Measurements from ENCODE around the gene RHOT2. TPM values are rescaled to one million over a fixed set of nuclear protein-coding genes. Genes with fewer than 3 reads are reported as not detected.

Gene RHOT2
- total and polyA plus RNA-seq, 9 of the 15 experiments (the other 6 are each of a cell fraction or from before 2014, with no cell fraction given): 5.0 to 373 (median 112) TPM

- Histone ChIP-seq H3K9me1 (ENCODE audit: control insufficient read depth, insufficient read depth, low read length) (peaks cover 3% of the 10 kb centered on the region), H3K4me1 (replicated peaks in 1 of 2; ENCODE audit: control insufficient read depth in 2 of 2, insufficient read depth in 2 of 2, low read length in 2 of 2) (peaks cover 17 to 98% of the 10 kb centered on the region in 2 experiments; a peak in 4 of 5 replicates), H3K27me3 (ENCODE audit: control insufficient read depth in 2 of 2, insufficient read depth in 2 of 2, low read length in 2 of 2) (no peaks in the 10 kb centered on the region), H3K4me3 (no peak overlapping the region), H4K20me1 (replicated peaks; ENCODE audit: control insufficient read depth, insufficient read depth, low read length) (no peaks in the 10 kb centered on the region; the same call in 1 of the 2 replicates), H3K27ac (ENCODE audit: extremely low read depth, low read depth, low read length) (no peak overlapping the region), H3K79me2 (ENCODE audit: control insufficient read depth, insufficient read depth, low read length) (peaks cover 54% of the 10 kb centered on the region), H3K4me2 (ENCODE audit: insufficient read depth, low read length) (no peak overlapping the region), H3K9ac (ENCODE audit: insufficient read depth in 1 of 2, low read depth in 2 of 2, low read length in 2 of 2) (peak overlapping the region in 1 of 2 experiments; percentile 70; a peak in 2 of 4 replicates), H3K9me3 (replicated peaks; ENCODE audit: control insufficient read depth, insufficient read depth, low read depth, low read length) (no peaks in the 10 kb centered on the region), H2AFZ (ENCODE audit: low read depth, low read length) (no peak overlapping the region), H3K36me3 (ENCODE audit: control insufficient read depth, insufficient read depth, low read length) (peaks cover 27% of the 10 kb centered on the region; the same call in 2 of the 3 replicates)
- intact Hi-C loops (cut with micrococcal nuclease) (no loop called here), in situ Hi-C loops (cut with MboI) (loop anchor here (10.0 kb wide), 1 partner anchor 336 kb away; no protein-coding TSS in a partner anchor)
- ATAC-seq (no peak), DNase-seq (ENCODE audit: extremely low read depth in 1 of 4, low spot score in 3 of 4) (no peak), FAIRE-seq (no peak)
- ChIA-PET CTCF (ENCODE audit: low intra/inter-chr PET ratio) (no interaction called here), POLR2A (interaction anchor here (1.0 kb wide), 1 partner anchor 21 kb away, joined by 3 read pairs; no protein-coding TSS in a partner anchor)
- WGBS (ENCODE audit: insufficient coverage, low coverage, missing lambda C conversion rate): 88% methylated on average over 7 of the region's 9 CpGs
- BruUV-seq (replicated peaks): no TSS peak
- no peak for TF ChIP-seq ZNF354B (CRISPR knock-in tag; IDR thresholded peaks at IDR 0.05)
- TF ChIP-seq HDGF (IDR thresholded peaks at IDR 0.05): no peak
- no peak for TF ChIP-seq SMARCA4 (IDR thresholded peaks at IDR 0.05)
- peak; percentile 13; the same call in 1 of the 2 replicates for TF ChIP-seq SUPT5H (IDR thresholded peaks at IDR 0.05)
Measured at GRCh38 chr16:718389-718788, 50.5 kb downstream of the RHOT2 start.

- Histone ChIP-seq H3K4me3 (no peak overlapping the region), H3K9me3 (replicated peaks; ENCODE audit: control insufficient read depth, insufficient read depth, low read depth, low read length) (no peaks in the 10 kb centered on the region), H3K79me2 (ENCODE audit: control insufficient read depth, insufficient read depth, low read length) (peaks cover 54% of the 10 kb centered on the region), H3K27me3 (ENCODE audit: control insufficient read depth in 2 of 2, insufficient read depth in 2 of 2, low read length in 2 of 2) (no peaks in the 10 kb centered on the region), H3K9ac (ENCODE audit: insufficient read depth in 1 of 2, low read depth in 2 of 2, low read length in 2 of 2) (peak overlapping the region in 1 of 2 experiments; percentile 85; a peak in 2 of 4 replicates), H2AFZ (ENCODE audit: low read depth, low read length) (no peak overlapping the region), H4K20me1 (replicated peaks; ENCODE audit: control insufficient read depth, insufficient read depth, low read length) (no peaks in the 10 kb centered on the region; the same call in 1 of the 2 replicates), H3K9me1 (ENCODE audit: control insufficient read depth, insufficient read depth, low read length) (peaks cover 3% of the 10 kb centered on the region), H3K36me3 (ENCODE audit: control insufficient read depth, insufficient read depth, low read length) (peaks cover 31% of the 10 kb centered on the region; the same call in 2 of the 3 replicates), H3K4me2 (ENCODE audit: insufficient read depth, low read length) (peak overlapping the region; percentile 40; the same call in 1 of the 2 replicates), H3K27ac (ENCODE audit: extremely low read depth, low read depth, low read length) (no peak overlapping the region), H3K4me1 (replicated peaks in 1 of 2; ENCODE audit: control insufficient read depth in 2 of 2, insufficient read depth in 2 of 2, low read length in 2 of 2) (peaks cover 17 to 98% of the 10 kb centered on the region in 2 experiments; a peak in 4 of 5 replicates)
- POLR2A ChIA-PET: interaction anchor here (0.6 to 1.0 kb wide), 2 partner anchors 12 to 21 kb away, joined by 3 read pairs; no protein-coding TSS in a partner anchor
- intact Hi-C loops (cut with micrococcal nuclease) (no loop called here), in situ Hi-C loops (cut with MboI) (loop anchor here (10.0 kb wide), 1 partner anchor 336 kb away; no protein-coding TSS in a partner anchor)
- no TSS peak for BruUV-seq (replicated peaks)
- 84% methylated on average over 6 of the region's 6 CpGs for WGBS (ENCODE audit: insufficient coverage, low coverage, missing lambda C conversion rate)
- CTCF ChIA-PET (ENCODE audit: low intra/inter-chr PET ratio): no interaction called here
- FAIRE-seq: no peak
- DNase-seq (ENCODE audit: extremely low read depth in 1 of 4, low spot score in 3 of 4): no peak
- no peak for TF ChIP-seq STAT6 (CRISPR knock-in tag; IDR thresholded peaks at IDR 0.05)
- 0 out of 2 replicates have a peak, but pooled peaks have one; percentile 23 for TF ChIP-seq PTBP1 (IDR thresholded peaks at IDR 0.05; ENCODE audit: low read depth, low read length)
- no peak for TF ChIP-seq NCOA6 (IDR thresholded peaks at IDR 0.05)
- TF ChIP-seq SUPT5H (IDR thresholded peaks at IDR 0.05): 0 out of 2 replicates have a peak, but pooled peaks have one; percentile 16
- ATAC-seq: no peak
Measured at GRCh38 chr16:718922-719321, 51.0 kb downstream of the RHOT2 start.

Measured in K562 (cell line).